GF-D8 (cell line): ENCODE data around the gene GCDH.
"Not testable (repeated sequence)": the region's sequence is repeated elsewhere in the genome, so short reads cannot be mapped to it uniquely, and the experiment has no call there.

Experiments used
- DNase-seq: peaks from one replicate; lab custom pipeline; 2025; lab: John Stamatoyannopoulos, UW

Gene GCDH

GRCh38 chr19:12890787-12891552 lies at the start of gene GCDH:
Gene GCDH, plus strand, starts transcription at chr19:12891160. Its CDS starts 145 bp downstream, at chr19:12891305.
- DNase-seq = peak; percentile 99

GRCh38 chr19:12842511-12842910 lies 48.4 kb upstream of the GCDH start:
- DNase-seq = no peak

GRCh38 chr19:12843328-12843727 lies 47.6 kb upstream of the GCDH start:
- DNase-seq = no peak

- DNase-seq = no peak
These were observed 46.8 kb upstream of the GCDH start for GRCh38 chr19:12843999-12844732.

- not testable (repeated sequence) for DNase-seq
These were observed 44.3 kb upstream of the GCDH start for GRCh38 chr19:12846613-12847012.

GRCh38 chr19:12847159-12848139 lies 43.5 kb upstream of the GCDH start:
- peak; percentile 9 for DNase-seq

GRCh38 chr19:12856653-12857052 lies 34.3 kb upstream of the GCDH start:
- no peak for DNase-seq

GRCh38 chr19:12858041-12858928 lies 32.7 kb upstream of the GCDH start:
- DNase-seq = no peak

- no peak for DNase-seq
These were observed 31.4 kb upstream of the GCDH start for GRCh38 chr19:12859546-12859945.

- DNase-seq = no peak
These were observed 26.8 kb upstream of the GCDH start for GRCh38 chr19:12864143-12864542.

GRCh38 chr19:12864721-12865715 lies 25.9 kb upstream of the GCDH start:
- DNase-seq = no peak

GRCh38 chr19:12865746-12866415 lies 25.1 kb upstream of the GCDH start:
- no peak for DNase-seq

- DNase-seq = no peak
These were observed 24.4 kb upstream of the GCDH start for GRCh38 chr19:12866416-12867119.

- no peak for DNase-seq
These were observed 23.6 kb upstream of the GCDH start for GRCh38 chr19:12867120-12868099.

GRCh38 chr19:12868540-12869112 lies 22.3 kb upstream of the GCDH start:
- DNase-seq = no peak

GRCh38 chr19:12871681-12872080 lies 19.3 kb upstream of the GCDH start:
- DNase-seq = no peak

GRCh38 chr19:12872255-12872654 lies 18.7 kb upstream of the GCDH start:
- no peak for DNase-seq
